Measurements from ENCODE around the gene TRIM5. TPM values are rescaled to one million over a fixed set of nuclear protein-coding genes. Genes with fewer than 3 reads are reported as not detected.
A peak's percentile ranks its signal among the peaks of the same experiment; 100 is the strongest.

Gene TRIM5
- total RNA-seq, 6 donors from 2014 or later, result 21.1 to 53.0 (median 35.9) TPM

DNA sequence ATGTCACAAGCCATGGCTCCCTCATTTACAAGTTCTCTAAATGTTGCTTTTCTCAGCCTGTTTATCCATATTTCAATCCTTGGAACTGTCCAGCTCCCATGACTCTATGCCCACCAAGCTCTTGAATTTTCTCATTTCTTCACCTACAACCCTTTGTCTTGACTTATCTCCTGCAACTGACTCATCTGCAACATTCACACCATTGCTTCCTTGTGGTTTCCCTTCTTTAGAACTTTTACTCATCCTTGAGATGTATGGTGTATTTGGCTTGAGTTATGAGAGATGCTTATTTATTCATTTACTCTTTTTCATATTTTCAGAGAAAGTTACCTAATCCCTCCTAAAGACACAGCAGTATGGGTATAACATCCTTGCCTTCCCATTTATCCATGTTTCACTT is 41.3 kb downstream of the TRIM5 start:
- TF ChIP-seq CTCF (IDR thresholded peaks at IDR 0.05) (no peak), POLR2AphosphoS5 (IDR thresholded peaks at IDR 0.05) (no peak), EP300 (IDR thresholded peaks at IDR 0.05) (no peak), POLR2A (IDR thresholded peaks at IDR 0.05) (no peak)

GRCh38 chr11:5639953-5640352 is 44.9 kb downstream of the TRIM5 start:
- WGBS, 2 donors, result 76 to 80% methylated on average over 1 of the region's 1 CpG
- Histone ChIP-seq H3K4me3 (no peak overlapping the region), H3K27me3 (no peaks in the 10 kb centered on the region), H3K27ac (no peak overlapping the region), H3K36me3 (peaks cover 4 to 63% (median 13%) of the 10 kb centered on the region in 4 donors), H3K9me3 (no peaks in the 10 kb centered on the region), H3K4me1 (no peaks in the 10 kb centered on the region)
- no peak for DNase-seq
- TF ChIP-seq EP300 (IDR thresholded peaks at IDR 0.05), result no peak
- no peak for TF ChIP-seq POLR2AphosphoS5 (IDR thresholded peaks at IDR 0.05)
- TF ChIP-seq CTCF (IDR thresholded peaks at IDR 0.05), result no peak
- no peak for TF ChIP-seq POLR2A (IDR thresholded peaks at IDR 0.05)
- no peak for ATAC-seq (ENCODE audit: low FRiP score in 2 of 2)

More for the DNA sequence above, 41.3 kb downstream of the TRIM5 start:
- DNase-seq (no peak), ATAC-seq (ENCODE audit: low FRiP score in 2 of 2) (no peak)
- Histone ChIP-seq H3K9me3 (no peaks in the 10 kb centered on the region), H3K36me3 (peaks cover 3 to 45% (median 12%) of the 10 kb centered on the region in 4 donors), H3K4me3 (no peak overlapping the region), H3K27me3 (no peaks in the 10 kb centered on the region), H3K4me1 (no peaks in the 10 kb centered on the region), H3K27ac (no peak overlapping the region)

GRCh38 chr11:5631969-5632635 is 52.8 kb downstream of the TRIM5 start:
- TF ChIP-seq POLR2AphosphoS5 (IDR thresholded peaks at IDR 0.05) (no peak), EP300 (IDR thresholded peaks at IDR 0.05) (no peak), CTCF (IDR thresholded peaks at IDR 0.05) (no peak), POLR2A (IDR thresholded peaks at IDR 0.05) (no peak)
- WGBS, 2 donors, result 81 to 84% methylated on average over 5 of the region's 5 CpGs
- DNase-seq (no peak), ATAC-seq (ENCODE audit: low FRiP score in 2 of 2) (peak in 1 of 2 donors; percentile 49)
- no peaks in the 10 kb centered on the region for H3K27me3 ChIP-seq
- peaks cover 3 to 34% (median 8%) of the 10 kb centered on the region in 4 donors for H3K36me3 ChIP-seq
- no peaks in the 10 kb centered on the region for H3K4me1 ChIP-seq
- H3K27ac ChIP-seq, result no peak overlapping the region
- no peaks in the 10 kb centered on the region for H3K9me3 ChIP-seq
- no peak overlapping the region for H3K4me3 ChIP-seq

- no peak for ATAC-seq (ENCODE audit: low FRiP score in 2 of 2)
- peaks cover 0 to 1% (median under 1%) of the 10 kb centered on the region in 4 donors for H3K4me1 ChIP-seq
These were observed 53.5 kb downstream of the TRIM5 start for GRCh38 chr11:5631417-5631816.

More at GRCh38 chr11:5631417-5631816, 53.5 kb downstream of the TRIM5 start:
- H3K27me3 ChIP-seq, result no peaks in the 10 kb centered on the region
- 71 to 78% methylated on average over 2 of the region's 2 CpGs for WGBS, 2 donors
- no peak overlapping the region for H3K27ac ChIP-seq
- TF ChIP-seq EP300 (IDR thresholded peaks at IDR 0.05) (no peak), POLR2A (IDR thresholded peaks at IDR 0.05) (no peak), CTCF (IDR thresholded peaks at IDR 0.05) (no peak), POLR2AphosphoS5 (IDR thresholded peaks at IDR 0.05) (no peak)
- H3K36me3 ChIP-seq, result peaks cover 3 to 31% (median 8%) of the 10 kb centered on the region in 4 donors
- H3K9me3 ChIP-seq, result no peaks in the 10 kb centered on the region
- DNase-seq, result no peak
- no peak overlapping the region for H3K4me3 ChIP-seq
